Subcutaneous abdominal adipose tissue (tissue), 5 donors: ENCODE results near the gene CCDC8.

Experiments
- H3K27ac ChIP-seq: one replicate; pipeline ENCODE4 v1.7.0; 2013; ENCODE audit warnings: low read depth, mild to moderate bottlenecking, inconsistent platforms, low read length, moderate library complexity
- H3K27me3 ChIP-seq, 5 donors: one replicate each; pipeline ENCODE4 v1.7.0; 2013; ENCODE audit warnings: low read length in 5 of 5, inconsistent platforms in 1 of 5; ENCODE audit not compliant: control insufficient read depth in 5 of 5, insufficient read depth in 4 of 5
- H3K36me3 ChIP-seq, 5 donors: one replicate each; pipeline ENCODE4 v1.7.0; 2013; ENCODE audit warnings: low read length in 5 of 5; ENCODE audit not compliant: control insufficient read depth in 5 of 5, insufficient read depth in 5 of 5
- H3K4me1 ChIP-seq, 5 donors: one replicate each; pipeline ENCODE4 v1.7.0; 2013; ENCODE audit warnings: low read length in 5 of 5, mild to moderate bottlenecking in 3 of 5, moderate library complexity in 1 of 5; ENCODE audit not compliant: control insufficient read depth in 5 of 5, insufficient read depth in 5 of 5
- H3K4me3 ChIP-seq, 5 donors: one replicate each; pipeline ENCODE4 v1.7.0; 2013; ENCODE audit warnings: low read length in 5 of 5, low read depth in 1 of 5
- H3K9ac ChIP-seq, 5 donors: one replicate each; pipeline ENCODE4 v1.7.0; 2013; ENCODE audit warnings: low read length in 5 of 5, mild to moderate bottlenecking in 4 of 5, moderate library complexity in 3 of 5
- H3K9me3 ChIP-seq, 5 donors: one replicate each; pipeline ENCODE4 v1.7.0; 2013; ENCODE audit warnings: low read length in 5 of 5; ENCODE audit not compliant: control insufficient read depth in 5 of 5
- donor health status: healthy.
- donor health status: healthy.
- donor health status: healthy.
- donor health status: healthy.
- donor health status: healthy.

The CCDC8 gene

GRCh38 chr19:46364359-46364758 lies 49.0 kb downstream of the CCDC8 start:
- no peaks in the 10 kb centered on the region for H3K9me3 ChIP-seq
- peak overlapping the region in 1 of 5 donors; percentile 6 for H3K9ac ChIP-seq
- H3K36me3 ChIP-seq: peaks cover 0 to 42% (median 18%) of the 10 kb centered on the region in 5 donors
- no peaks in the 10 kb centered on the region for H3K27me3 ChIP-seq
- no peak overlapping the region for H3K4me3 ChIP-seq
- H3K27ac ChIP-seq: no peak overlapping the region
- peaks cover 0 to 3% (median 0%) of the 10 kb centered on the region in 5 donors for H3K4me1 ChIP-seq

GRCh38 chr19:46361915-46362314 lies 51.4 kb downstream of the CCDC8 start:
- Histone ChIP-seq H3K4me3 (no peak overlapping the region), H3K9ac (no peak overlapping the region), H3K4me1 (peaks cover 0 to 2% (median 0%) of the 10 kb centered on the region in 5 donors), H3K27ac (no peak overlapping the region), H3K9me3 (no peaks in the 10 kb centered on the region), H3K27me3 (no peaks in the 10 kb centered on the region), H3K36me3 (peaks cover 0 to 41% (median 15%) of the 10 kb centered on the region in 5 donors)
